Gastroesophageal sphincter (tissue), 3 donors: ENCODE results near the gene SH2D5.

Experiments used
- POLR2A ChIP-seq, 2 donors: fragments of 450-650 bp; IDR thresholded peaks; one replicate each; pipeline ENCODE4 v1.6.1; 2017; ENCODE audit warnings: antibody characterized with exemption in 2 of 2, mild to moderate bottlenecking in 2 of 2, moderate library complexity in 1 of 2
- POLR2AphosphoS5 ChIP-seq: sonication (generic); formaldehyde crosslinking; IDR thresholded peaks from one replicate; pipeline ENCODE4 v1.6.1; 2017; ENCODE audit warnings: antibody characterized with exemption
- TF ChIP-seq, protein P1 (sequence below), 4 experiments: fragments of 200-600 bp in 2 of 4; fragments of 450-650 bp in 2 of 4; sonication (generic) in 1 of 4; IDR thresholded peaks; one replicate each; pipeline ENCODE4 v1.5.1; 2017 to 2019; ENCODE audit warnings: antibody characterized with exemption in 4 of 4, mild to moderate bottlenecking in 2 of 4, moderate library complexity in 2 of 4

DNA sequence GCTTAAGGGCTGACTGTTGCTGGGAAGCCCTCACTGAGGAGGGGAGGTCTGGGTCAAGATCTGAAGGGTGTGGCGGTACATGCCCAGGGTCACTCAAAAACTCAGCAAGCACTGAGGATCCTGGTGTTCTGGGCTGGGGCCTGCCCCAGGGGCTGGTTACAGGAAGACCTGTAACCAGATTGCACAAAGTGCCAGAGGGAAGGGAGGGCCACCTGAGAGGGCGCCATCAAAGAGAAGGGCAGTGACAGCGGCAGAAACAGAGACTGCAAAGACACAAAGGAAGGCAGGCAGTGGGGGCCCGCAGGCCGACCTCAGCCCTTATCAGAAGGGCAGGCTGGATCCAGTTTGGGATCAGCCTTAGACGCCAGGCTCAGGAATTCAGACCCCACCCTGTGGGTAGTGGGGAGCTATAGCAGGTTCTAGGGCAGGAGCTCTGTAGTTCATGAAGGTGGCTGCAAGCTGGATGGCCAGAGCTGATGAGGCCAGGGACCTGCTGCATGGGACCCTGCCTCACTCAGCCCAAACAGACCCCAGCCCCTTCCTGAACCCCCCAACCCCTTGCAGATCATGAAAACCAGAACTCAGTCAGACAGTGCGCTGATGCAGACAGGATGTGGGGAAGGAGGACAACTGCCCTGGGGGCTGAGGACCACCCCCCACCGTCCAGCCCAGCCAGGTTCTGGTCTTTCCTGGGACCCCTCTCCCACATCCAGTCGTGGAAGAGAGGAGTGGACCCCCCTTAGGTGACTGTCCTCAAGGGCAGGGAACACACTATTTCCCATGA is 3.9 kb downstream of the SH2D5 start:
- TF ChIP-seq, protein P1, sequence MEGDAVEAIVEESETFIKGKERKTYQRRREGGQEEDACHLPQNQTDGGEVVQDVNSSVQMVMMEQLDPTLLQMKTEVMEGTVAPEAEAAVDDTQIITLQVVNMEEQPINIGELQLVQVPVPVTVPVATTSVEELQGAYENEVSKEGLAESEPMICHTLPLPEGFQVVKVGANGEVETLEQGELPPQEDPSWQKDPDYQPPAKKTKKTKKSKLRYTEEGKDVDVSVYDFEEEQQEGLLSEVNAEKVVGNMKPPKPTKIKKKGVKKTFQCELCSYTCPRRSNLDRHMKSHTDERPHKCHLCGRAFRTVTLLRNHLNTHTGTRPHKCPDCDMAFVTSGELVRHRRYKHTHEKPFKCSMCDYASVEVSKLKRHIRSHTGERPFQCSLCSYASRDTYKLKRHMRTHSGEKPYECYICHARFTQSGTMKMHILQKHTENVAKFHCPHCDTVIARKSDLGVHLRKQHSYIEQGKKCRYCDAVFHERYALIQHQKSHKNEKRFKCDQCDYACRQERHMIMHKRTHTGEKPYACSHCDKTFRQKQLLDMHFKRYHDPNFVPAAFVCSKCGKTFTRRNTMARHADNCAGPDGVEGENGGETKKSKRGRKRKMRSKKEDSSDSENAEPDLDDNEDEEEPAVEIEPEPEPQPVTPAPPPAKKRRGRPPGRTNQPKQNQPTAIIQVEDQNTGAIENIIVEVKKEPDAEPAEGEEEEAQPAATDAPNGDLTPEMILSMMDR (IDR thresholded peaks at IDR 0.05) = no peak
- TF ChIP-seq POLR2A (IDR thresholded peaks at IDR 0.05) (no peak), POLR2AphosphoS5 (no peak)
